AG09319 (cell line): ENCODE results near the gene NTN5.
"Not testable (repeated sequence)": the region's sequence is repeated elsewhere in the genome, so short reads cannot be mapped to it uniquely, and the experiment has no call there.

Source experiments
- DNase-seq: peaks from one replicate; pipeline ENCODE4 v3.0.0-alpha.2; 2010; ENCODE audit warnings: low read depth; ENCODE audit errors: extremely low read depth
- CTCF ChIP-seq: IDR thresholded peaks from 2 replicates; pipeline ENCODE4 v1.5.1; 2011; ENCODE audit warnings: low read depth, mild to moderate bottlenecking, inconsistent platforms, low read length, moderate library complexity

The NTN5 gene

GRCh38 chr19:48672994-48673393, at the start of gene NTN5:
TSS of gene NTN5 (minus strand) at chr19:48673017. CDS start at chr19:48670986, 2,031 bp downstream.
- DNase-seq, result no peak
- TF ChIP-seq CTCF, result no peak

- no peak for DNase-seq
- TF ChIP-seq CTCF, result no peak
These were observed 49.4 kb upstream of the NTN5 start for GRCh38 chr19:48722196-48722708.

GRCh38 chr19:48720613-48721296, 47.9 kb upstream of the NTN5 start:
- no peak for TF ChIP-seq CTCF
- DNase-seq, result peak; percentile 97

GRCh38 chr19:48720251-48720612, 47.4 kb upstream of the NTN5 start:
- DNase-seq, result no peak
- no peak for TF ChIP-seq CTCF

- no peak for TF ChIP-seq CTCF
These were observed 46.7 kb upstream of the NTN5 start, which contains the start of gene MAMSTR for GRCh38 chr19:48719263-48720171. TSS of gene MAMSTR (minus strand) at chr19:48719725. CDS start at chr19:48719031, 694 bp downstream.

GRCh38 chr19:48718711-48719231, 46.0 kb upstream of the NTN5 start:
- TF ChIP-seq CTCF, result no peak
- DNase-seq, result no peak

More at GRCh38 chr19:48719263-48720171, 46.7 kb upstream of the NTN5 start, which contains the start of gene MAMSTR:
- no peak for DNase-seq

- not testable (repeated sequence) for DNase-seq
These were observed 45.3 kb upstream of the NTN5 start for GRCh38 chr19:48718106-48718505.
